HEK293T (cell line): ENCODE data around the gene DNASE1L1.

Experiments
- CTCF ChIA-PET: fragments of 350-600 bp; formaldehyde crosslinking; extraction: SDS; loops from one replicate; lab custom pipeline; 2021; ENCODE audit warnings: antibody characterized with exemption, inconsistent platforms; lab: Yijun Ruan, JAX
- POLR2A ChIA-PET: fragments of 350-600 bp; formaldehyde crosslinking; extraction: SDS; loops from one replicate; lab custom pipeline; 2020; ENCODE audit warnings: antibody characterized with exemption, inconsistent platforms; lab: Yijun Ruan, JAX
- DNase-seq: peaks from one replicate; pipeline ENCODE4 v3.0.0; 2012; ENCODE audit warnings: mixed read lengths; ENCODE audit errors: extremely low spot score
- ARNT ChIP-seq: fragments of 450-650 bp; IDR thresholded peaks from 2 replicates; pipeline ENCODE4 v1.6.1; 2017; ENCODE audit warnings: mild to moderate bottlenecking
- BHLHE40 ChIP-seq: fragments of 450-650 bp; IDR thresholded peaks from 2 replicates; pipeline ENCODE4 v1.6.1; 2016; ENCODE audit warnings: mild to moderate bottlenecking, moderate library complexity, borderline replicate concordance
- CTBP1 ChIP-seq: fragments of 450-650 bp; IDR thresholded peaks from 2 replicates; pipeline ENCODE4 v1.6.1; 2016; ENCODE audit warnings: borderline replicate concordance
- ELF4 ChIP-seq: fragments of 450-650 bp; IDR thresholded peaks from 2 replicates; pipeline ENCODE4 v1.6.1; 2017; ENCODE audit warnings: antibody characterized with exemption
- FOXA1 ChIP-seq: fragments of 450-650 bp; IDR thresholded peaks from 2 replicates; pipeline ENCODE4 v1.6.1; 2016; ENCODE audit warnings: mild to moderate bottlenecking
- FOXK2 ChIP-seq: fragments of 450-650 bp; IDR thresholded peaks from 2 replicates; pipeline ENCODE4 v1.6.1; 2016; ENCODE audit warnings: mild to moderate bottlenecking
- FOXM1 ChIP-seq: fragments of 450-650 bp; IDR thresholded peaks from 2 replicates; pipeline ENCODE4 v1.6.1; 2017; ENCODE audit warnings: mild to moderate bottlenecking, borderline replicate concordance
- HDGF ChIP-seq: fragments of 450-650 bp; IDR thresholded peaks from 2 replicates; pipeline ENCODE4 v1.6.1; 2017; ENCODE audit warnings: antibody characterized with exemption, borderline replicate concordance
- L3MBTL2 ChIP-seq: fragments of 450-650 bp; conservative IDR thresholded peaks from 2 replicates; pipeline ENCODE4 v1.6.1; 2016; ENCODE audit warnings: mild to moderate bottlenecking
- LEF1 ChIP-seq: fragments of 450-650 bp; IDR thresholded peaks from 2 replicates; pipeline ENCODE4 v1.6.1; 2017; ENCODE audit warnings: mild to moderate bottlenecking, borderline replicate concordance
- NFRKB ChIP-seq: fragments of 450-650 bp; IDR thresholded peaks from 2 replicates; pipeline ENCODE4 v1.6.1; 2016; ENCODE audit warnings: mild to moderate bottlenecking, moderate library complexity
- PKNOX1 ChIP-seq: fragments of 450-650 bp; IDR thresholded peaks from 2 replicates; pipeline ENCODE4 v1.6.1; 2016
- SP1 ChIP-seq: fragments of 450-650 bp; IDR thresholded peaks from 2 replicates; pipeline ENCODE4 v1.6.1; 2017
- SUZ12 ChIP-seq: fragments of 450-650 bp; IDR thresholded peaks from 2 replicates; pipeline ENCODE4 v1.6.1; 2016; ENCODE audit warnings: mild to moderate bottlenecking
- TARDBP ChIP-seq: fragments of 450-650 bp; IDR thresholded peaks from 2 replicates; pipeline ENCODE4 v1.6.1; 2016
- ZNF384 ChIP-seq: fragments of 450-650 bp; IDR thresholded peaks from 2 replicates; pipeline ENCODE4 v1.6.1; 2016

Gene DNASE1L1

GRCh38 chrX:154378059-154378798 is 30.8 kb downstream of the DNASE1L1 start:
- CTCF ChIA-PET, result no interaction called here
- no peak for DNase-seq
- POLR2A ChIA-PET, result interaction anchor here (0.6 to 1.6 kb wide), 7 partner anchors 7 to 112 kb away, joined by 3 to 6 read pairs (median 4); partner anchors contain the start of genes RPL10 and SLC10A3
- no peak for TF ChIP-seq SP1
- no peak for TF ChIP-seq TARDBP
- TF ChIP-seq NFRKB, result no peak
- TF ChIP-seq PKNOX1, result no peak
- peak; percentile 83; the same call in 1 of the 2 replicates for TF ChIP-seq HDGF
- no peak for TF ChIP-seq CTBP1
- no peak for TF ChIP-seq ZNF384
- no peak for TF ChIP-seq FOXA1
- TF ChIP-seq BHLHE40, result no peak
- TF ChIP-seq SUZ12, result no peak
- TF ChIP-seq ELF4, result no peak
- peak; percentile 79 for TF ChIP-seq L3MBTL2
- peak; percentile 87 for TF ChIP-seq ARNT

- ChIA-PET CTCF (no interaction called here), POLR2A (interaction anchor here (1.6 kb wide), 1 partner anchor 21 kb away, joined by 6 read pairs; the partner anchor contains the start of gene RPL10)
- TF ChIP-seq CTBP1 (no peak), FOXK2 (no peak), LEF1 (no peak), TARDBP (no peak), ARNT (no peak), FOXA1 (no peak), BHLHE40 (no peak), PKNOX1 (no peak), L3MBTL2 (no peak), NFRKB (no peak), HDGF (no peak), SP1 (no peak), FOXM1 (no peak), ZNF384 (no peak), ELF4 (no peak), SUZ12 (no peak)
- DNase-seq, result no peak
Measured at GRCh38 chrX:154376774-154377173, 32.3 kb downstream of the DNASE1L1 start.

- TF ChIP-seq L3MBTL2, result no peak
- TF ChIP-seq FOXA1, result no peak
- TF ChIP-seq NFRKB, result no peak
- TF ChIP-seq ELF4, result no peak
- no peak for TF ChIP-seq FOXK2
- TF ChIP-seq LEF1, result no peak
- no peak for TF ChIP-seq BHLHE40
- TF ChIP-seq ZNF384, result no peak
- CTCF ChIA-PET, result interaction anchor here (0.7 kb wide), 1 partner anchor 135 kb away, joined by 3 read pairs; no protein-coding TSS in a partner anchor
- POLR2A ChIA-PET, result interaction anchor here (1.6 kb wide), 2 partner anchors 8 to 152 kb away, joined by 3 read pairs; no protein-coding TSS in a partner anchor
- DNase-seq, result no peak
Measured at GRCh38 chrX:154375156-154375504, 33.9 kb downstream of the DNASE1L1 start.

DNA sequence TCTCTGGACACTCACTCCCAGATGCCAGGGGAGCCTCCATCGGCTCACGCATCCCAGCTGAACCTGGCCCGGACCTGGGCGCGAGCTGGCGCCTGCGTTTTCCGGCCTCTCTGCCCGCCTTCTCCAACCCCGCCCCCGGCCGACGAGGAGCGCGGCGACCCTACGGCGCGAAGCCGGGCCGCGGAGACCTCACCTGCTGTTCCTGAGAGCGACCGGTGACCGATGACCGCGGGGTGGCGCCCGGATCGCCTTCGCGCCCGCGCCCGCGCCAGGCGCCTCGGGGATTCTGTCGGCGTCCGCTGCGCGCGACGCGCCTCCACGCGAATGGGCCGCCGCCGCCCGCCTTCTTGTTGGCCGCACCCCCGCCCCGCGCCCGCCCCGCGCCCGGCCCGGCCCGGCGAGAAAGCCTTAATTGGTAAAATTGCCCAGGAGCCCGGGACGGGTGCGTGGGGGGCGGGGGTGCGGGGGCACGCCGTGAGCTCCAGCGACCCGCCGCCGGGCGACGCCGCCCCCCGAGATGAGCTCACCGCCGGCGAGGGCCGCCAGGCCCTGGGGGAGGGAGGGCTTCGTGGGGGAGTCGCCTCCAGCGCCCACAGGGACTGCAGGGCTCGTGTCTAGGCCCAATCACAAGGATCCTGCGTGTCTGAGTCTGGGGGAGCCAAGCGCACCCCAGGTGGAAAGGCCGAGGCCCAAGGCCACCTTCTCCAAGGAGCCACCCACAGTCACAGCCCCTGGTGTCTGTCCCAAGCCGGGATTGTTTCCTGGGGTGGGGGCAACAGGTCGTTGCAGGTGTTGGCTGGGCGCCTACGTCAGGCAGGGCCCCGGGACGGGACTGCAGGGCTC is 34.5 kb downstream of the DNASE1L1 start, which contains the start of gene FLNA:
FLNA (minus strand) TSS at position 322 of the 843 bp plus-strand sequence. CDS start 3,389 bp downstream, outside the sequence.
- no peak for DNase-seq
- TF ChIP-seq BHLHE40 (no peak), ZNF384 (no peak), CTBP1 (no peak), FOXA1 (no peak), L3MBTL2 (peak; percentile 40), FOXM1 (no peak), LEF1 (no peak), ARNT (no peak), SP1 (no peak)
- POLR2A ChIA-PET, result interaction anchor here (1.6 to 1.9 kb wide), 5 partner anchors 9 to 153 kb away, joined by 3 to 10 read pairs (median 6); partner anchors contain the start of gene RPL10

DNA sequence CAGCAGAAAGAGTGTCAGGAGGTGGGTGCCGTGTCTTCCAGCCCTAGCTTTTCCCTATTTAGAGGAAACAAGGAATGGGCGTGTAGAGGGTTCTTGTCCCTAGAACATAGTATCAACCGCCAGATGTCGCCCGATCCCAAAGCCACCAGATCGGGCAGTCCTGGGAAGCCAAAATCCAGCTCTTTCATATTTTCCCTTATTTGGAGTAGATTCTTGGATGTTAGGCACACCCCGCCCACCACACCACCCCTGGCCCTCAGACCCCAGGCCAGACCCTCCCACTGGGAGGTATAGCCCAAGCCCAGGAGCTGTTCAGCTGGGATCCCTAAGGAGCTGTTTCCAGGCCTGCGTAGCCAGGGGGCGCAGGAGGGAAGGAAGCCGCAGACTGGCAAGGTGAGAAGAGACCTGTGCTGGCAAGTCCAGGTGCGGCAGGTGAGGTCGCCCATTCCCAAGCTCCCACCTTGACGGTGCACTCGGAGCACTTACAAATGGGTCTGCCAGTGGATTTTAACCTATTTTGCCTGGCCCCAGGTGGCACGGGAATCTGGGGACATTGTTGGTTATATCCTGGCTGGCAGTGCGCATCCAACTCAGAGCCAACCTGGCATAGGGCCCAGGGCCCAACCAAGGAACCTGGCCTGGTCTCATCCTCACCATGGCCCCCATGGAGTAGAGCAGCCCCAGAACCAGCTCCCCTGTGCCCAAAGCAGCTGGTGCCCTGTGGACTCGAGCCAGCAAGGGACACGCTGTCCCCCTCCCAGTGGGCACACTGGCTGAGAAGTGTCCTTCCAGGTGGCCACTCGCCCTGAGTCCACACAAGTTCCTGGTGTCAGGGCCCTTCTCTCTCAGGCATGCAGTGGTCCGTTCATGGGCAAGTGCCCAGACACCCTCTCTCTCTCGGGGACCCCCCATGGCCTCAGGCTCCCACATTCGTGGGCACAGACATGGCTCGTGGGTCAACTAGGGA is 35.4 kb downstream of the DNASE1L1 start:
- POLR2A ChIA-PET, result interaction anchor here (0.8 to 1.9 kb wide), 6 partner anchors 8 to 154 kb away, joined by 3 to 10 read pairs (median 4); partner anchors contain the start of gene RPL10
- CTCF ChIA-PET, result interaction anchor here (0.5 to 2.0 kb wide), 22 partner anchors 8 to 653 kb away, joined by 3 to 20 read pairs (median 3); partner anchors contain the start of genes ATP6AP1, FUNDC2, SLC10A3 and UBL4A
- peak; percentile 60 for DNase-seq
- no peak for TF ChIP-seq FOXA1
- peak; percentile 58; the same call in 1 of the 2 replicates for TF ChIP-seq CTBP1

More for the DNA sequence above, 34.5 kb downstream of the DNASE1L1 start, which contains the start of gene FLNA:
- CTCF ChIA-PET, result interaction anchor here (0.6 to 2.0 kb wide), 10 partner anchors 9 to 652 kb away, joined by 3 to 20 read pairs (median 3); partner anchors contain the start of genes ATP6AP1 and FUNDC2
